ENCODE measurements around the gene TOM1L1.

DNA sequence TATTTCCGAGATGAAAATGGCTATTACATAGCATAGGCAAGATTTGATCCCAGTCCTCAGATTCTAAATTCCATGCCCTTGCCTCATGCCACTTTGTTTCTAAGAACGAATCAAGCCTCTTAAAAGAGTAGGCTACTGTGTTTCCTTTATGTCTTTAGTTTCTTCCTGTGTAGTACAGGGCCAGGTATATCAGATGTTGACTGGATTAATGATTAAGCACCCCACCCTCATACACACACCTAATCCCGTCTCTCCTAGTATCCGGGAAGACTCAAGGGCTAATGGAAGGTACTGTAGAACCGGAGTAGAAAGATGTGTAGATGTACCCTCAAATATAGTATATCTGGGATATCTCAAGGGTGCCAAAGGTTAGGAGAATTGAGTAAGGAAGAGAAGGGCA lies 6.7 kb downstream of the TOM1L1 start:
- TF ChIP-seq, protein P1, sequence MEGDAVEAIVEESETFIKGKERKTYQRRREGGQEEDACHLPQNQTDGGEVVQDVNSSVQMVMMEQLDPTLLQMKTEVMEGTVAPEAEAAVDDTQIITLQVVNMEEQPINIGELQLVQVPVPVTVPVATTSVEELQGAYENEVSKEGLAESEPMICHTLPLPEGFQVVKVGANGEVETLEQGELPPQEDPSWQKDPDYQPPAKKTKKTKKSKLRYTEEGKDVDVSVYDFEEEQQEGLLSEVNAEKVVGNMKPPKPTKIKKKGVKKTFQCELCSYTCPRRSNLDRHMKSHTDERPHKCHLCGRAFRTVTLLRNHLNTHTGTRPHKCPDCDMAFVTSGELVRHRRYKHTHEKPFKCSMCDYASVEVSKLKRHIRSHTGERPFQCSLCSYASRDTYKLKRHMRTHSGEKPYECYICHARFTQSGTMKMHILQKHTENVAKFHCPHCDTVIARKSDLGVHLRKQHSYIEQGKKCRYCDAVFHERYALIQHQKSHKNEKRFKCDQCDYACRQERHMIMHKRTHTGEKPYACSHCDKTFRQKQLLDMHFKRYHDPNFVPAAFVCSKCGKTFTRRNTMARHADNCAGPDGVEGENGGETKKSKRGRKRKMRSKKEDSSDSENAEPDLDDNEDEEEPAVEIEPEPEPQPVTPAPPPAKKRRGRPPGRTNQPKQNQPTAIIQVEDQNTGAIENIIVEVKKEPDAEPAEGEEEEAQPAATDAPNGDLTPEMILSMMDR (IDR thresholded peaks at IDR 0.05; ENCODE audit: insufficient read depth, low read length, poor library complexity, severe bottlenecking): no peak
- TF ChIP-seq EZH2phosphoT487 (conservative IDR thresholded peaks at IDR 0.05; ENCODE audit: low read length): no peak
